HEK293 (cell line): Measurements from ENCODE around the gene GLDC.

Source experiments
- HOXD13 ChIP-seq: sonication (generic); formaldehyde crosslinking; IDR thresholded peaks from 2 replicates; pipeline ENCODE4 v1.8.0; 2022; ENCODE audit warnings: missing genetic modification reagents, borderline replicate concordance
- RBAK ChIP-seq: fragments of 450-650 bp; formaldehyde crosslinking; IDR thresholded peaks from 2 replicates; pipeline ENCODE4 v1.5.1; 2016; ENCODE audit warnings: missing biosample characterization, missing genetic modification characterization
- ZBTB21 ChIP-seq: fragments of 450-650 bp; formaldehyde crosslinking; IDR thresholded peaks from 2 replicates; pipeline ENCODE4 v1.5.1; 2017; ENCODE audit warnings: missing biosample characterization, missing genetic modification characterization
- ZNF501 ChIP-seq: fragments of 450-650 bp; formaldehyde crosslinking; IDR thresholded peaks from 2 replicates; pipeline ENCODE4 v1.5.1; 2016; ENCODE audit warnings: missing biosample characterization, missing genetic modification characterization
- ZNF623 ChIP-seq: fragments of 450-650 bp; formaldehyde crosslinking; IDR thresholded peaks from 2 replicates; pipeline ENCODE4 v1.5.1; 2016; ENCODE audit warnings: missing biosample characterization, missing genetic modification characterization
- ZNF626 ChIP-seq: fragments of 450-650 bp; sonication (Bioruptor Pico); formaldehyde crosslinking; IDR thresholded peaks from 2 replicates; pipeline ENCODE4 v1.5.1; 2018; ENCODE audit warnings: missing biosample characterization, missing genetic modification characterization, inconsistent platforms
- ZSCAN30 ChIP-seq: fragments of 450-650 bp; IDR thresholded peaks from 2 replicates; pipeline ENCODE4 v1.5.1; 2018; ENCODE audit warnings: missing biosample characterization, mild to moderate bottlenecking, missing genetic modification characterization, moderate library complexity
- TF ChIP-seq, protein P1 (sequence below): fragments of 450-650 bp; formaldehyde crosslinking; IDR thresholded peaks from 2 replicates; pipeline ENCODE4 v1.5.1; 2016; ENCODE audit warnings: missing biosample characterization, missing genetic modification characterization
- TF ChIP-seq, protein P2 (sequence below): fragments of 450-650 bp; formaldehyde crosslinking; IDR thresholded peaks from 2 replicates; pipeline ENCODE4 v1.5.1; 2016; ENCODE audit warnings: missing biosample characterization, missing genetic modification characterization
- TF ChIP-seq, protein P3 (sequence below): fragments of 450-650 bp; formaldehyde crosslinking; IDR thresholded peaks from 2 replicates; pipeline ENCODE4 v1.5.1; 2016; ENCODE audit warnings: missing biosample characterization, missing genetic modification characterization

DNA sequence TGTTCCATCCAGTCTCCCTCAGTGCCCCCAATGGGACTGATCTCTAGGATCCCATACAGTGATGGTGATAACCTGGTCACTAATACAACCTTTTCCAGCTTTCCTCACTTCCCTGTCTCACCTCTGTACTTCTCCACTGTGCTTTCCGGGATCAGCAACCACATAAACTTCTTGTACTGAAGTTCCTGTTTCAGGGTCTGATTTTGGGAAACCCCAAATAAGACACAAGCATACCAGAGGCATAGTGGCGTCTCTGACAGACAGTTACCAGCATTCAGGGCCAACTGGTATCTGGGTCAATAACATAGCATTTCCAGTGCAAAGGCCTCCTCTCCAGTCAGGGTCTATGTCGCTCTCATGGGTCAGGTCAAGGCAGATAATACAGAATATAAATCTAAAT is 64.3 kb downstream of the GLDC start:
- TF ChIP-seq ZNF626 (no peak), HOXD13 (CRISPR knock-in tag) (no peak), RBAK (tag by site-specific recombination) (no peak), ZNF623 (tag by site-specific recombination) (no peak), ZNF501 (no peak), ZSCAN30 (tag by site-specific recombination) (no peak), ZBTB21 (no peak)
- TF ChIP-seq, protein P1, sequence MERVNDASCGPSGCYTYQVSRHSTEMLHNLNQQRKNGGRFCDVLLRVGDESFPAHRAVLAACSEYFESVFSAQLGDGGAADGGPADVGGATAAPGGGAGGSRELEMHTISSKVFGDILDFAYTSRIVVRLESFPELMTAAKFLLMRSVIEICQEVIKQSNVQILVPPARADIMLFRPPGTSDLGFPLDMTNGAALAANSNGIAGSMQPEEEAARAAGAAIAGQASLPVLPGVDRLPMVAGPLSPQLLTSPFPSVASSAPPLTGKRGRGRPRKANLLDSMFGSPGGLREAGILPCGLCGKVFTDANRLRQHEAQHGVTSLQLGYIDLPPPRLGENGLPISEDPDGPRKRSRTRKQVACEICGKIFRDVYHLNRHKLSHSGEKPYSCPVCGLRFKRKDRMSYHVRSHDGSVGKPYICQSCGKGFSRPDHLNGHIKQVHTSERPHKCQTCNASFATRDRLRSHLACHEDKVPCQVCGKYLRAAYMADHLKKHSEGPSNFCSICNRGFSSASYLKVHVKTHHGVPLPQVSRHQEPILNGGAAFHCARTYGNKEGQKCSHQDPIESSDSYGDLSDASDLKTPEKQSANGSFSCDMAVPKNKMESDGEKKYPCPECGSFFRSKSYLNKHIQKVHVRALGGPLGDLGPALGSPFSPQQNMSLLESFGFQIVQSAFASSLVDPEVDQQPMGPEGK (tag by site-specific recombination), result no peak
- TF ChIP-seq, protein P2, sequence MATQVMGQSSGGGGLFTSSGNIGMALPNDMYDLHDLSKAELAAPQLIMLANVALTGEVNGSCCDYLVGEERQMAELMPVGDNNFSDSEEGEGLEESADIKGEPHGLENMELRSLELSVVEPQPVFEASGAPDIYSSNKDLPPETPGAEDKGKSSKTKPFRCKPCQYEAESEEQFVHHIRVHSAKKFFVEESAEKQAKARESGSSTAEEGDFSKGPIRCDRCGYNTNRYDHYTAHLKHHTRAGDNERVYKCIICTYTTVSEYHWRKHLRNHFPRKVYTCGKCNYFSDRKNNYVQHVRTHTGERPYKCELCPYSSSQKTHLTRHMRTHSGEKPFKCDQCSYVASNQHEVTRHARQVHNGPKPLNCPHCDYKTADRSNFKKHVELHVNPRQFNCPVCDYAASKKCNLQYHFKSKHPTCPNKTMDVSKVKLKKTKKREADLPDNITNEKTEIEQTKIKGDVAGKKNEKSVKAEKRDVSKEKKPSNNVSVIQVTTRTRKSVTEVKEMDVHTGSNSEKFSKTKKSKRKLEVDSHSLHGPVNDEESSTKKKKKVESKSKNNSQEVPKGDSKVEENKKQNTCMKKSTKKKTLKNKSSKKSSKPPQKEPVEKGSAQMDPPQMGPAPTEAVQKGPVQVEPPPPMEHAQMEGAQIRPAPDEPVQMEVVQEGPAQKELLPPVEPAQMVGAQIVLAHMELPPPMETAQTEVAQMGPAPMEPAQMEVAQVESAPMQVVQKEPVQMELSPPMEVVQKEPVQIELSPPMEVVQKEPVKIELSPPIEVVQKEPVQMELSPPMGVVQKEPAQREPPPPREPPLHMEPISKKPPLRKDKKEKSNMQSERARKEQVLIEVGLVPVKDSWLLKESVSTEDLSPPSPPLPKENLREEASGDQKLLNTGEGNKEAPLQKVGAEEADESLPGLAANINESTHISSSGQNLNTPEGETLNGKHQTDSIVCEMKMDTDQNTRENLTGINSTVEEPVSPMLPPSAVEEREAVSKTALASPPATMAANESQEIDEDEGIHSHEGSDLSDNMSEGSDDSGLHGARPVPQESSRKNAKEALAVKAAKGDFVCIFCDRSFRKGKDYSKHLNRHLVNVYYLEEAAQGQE (tag by site-specific recombination), result no peak
- TF ChIP-seq, protein P3, sequence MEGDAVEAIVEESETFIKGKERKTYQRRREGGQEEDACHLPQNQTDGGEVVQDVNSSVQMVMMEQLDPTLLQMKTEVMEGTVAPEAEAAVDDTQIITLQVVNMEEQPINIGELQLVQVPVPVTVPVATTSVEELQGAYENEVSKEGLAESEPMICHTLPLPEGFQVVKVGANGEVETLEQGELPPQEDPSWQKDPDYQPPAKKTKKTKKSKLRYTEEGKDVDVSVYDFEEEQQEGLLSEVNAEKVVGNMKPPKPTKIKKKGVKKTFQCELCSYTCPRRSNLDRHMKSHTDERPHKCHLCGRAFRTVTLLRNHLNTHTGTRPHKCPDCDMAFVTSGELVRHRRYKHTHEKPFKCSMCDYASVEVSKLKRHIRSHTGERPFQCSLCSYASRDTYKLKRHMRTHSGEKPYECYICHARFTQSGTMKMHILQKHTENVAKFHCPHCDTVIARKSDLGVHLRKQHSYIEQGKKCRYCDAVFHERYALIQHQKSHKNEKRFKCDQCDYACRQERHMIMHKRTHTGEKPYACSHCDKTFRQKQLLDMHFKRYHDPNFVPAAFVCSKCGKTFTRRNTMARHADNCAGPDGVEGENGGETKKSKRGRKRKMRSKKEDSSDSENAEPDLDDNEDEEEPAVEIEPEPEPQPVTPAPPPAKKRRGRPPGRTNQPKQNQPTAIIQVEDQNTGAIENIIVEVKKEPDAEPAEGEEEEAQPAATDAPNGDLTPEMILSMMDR (tag by site-specific recombination), result no peak
